Chondrocyte (in vitro differentiated cells): ENCODE data around the gene ADD3. TPM values are rescaled to one million over a fixed set of nuclear protein-coding genes. Genes with fewer than 3 reads are reported as not detected.

Experiments used
- DNase-seq: peaks from one replicate; pipeline ENCODE4 v3.0.0; 2021; ENCODE audit warnings: mixed read lengths, low spot score
- H3K27ac Mint-ChIP-seq: one replicate; pipeline ENCODE4 v1.8.0; 2021; ENCODE audit warnings: mild to moderate bottlenecking, moderate library complexity, mixed read lengths; ENCODE audit not compliant: unreplicated experiment
- H3K27me3 Mint-ChIP-seq: 2 replicates; pipeline ENCODE4 v1.8.0; 2021; ENCODE audit warnings: low read depth, mixed read lengths
- H3K36me3 Mint-ChIP-seq: 2 replicates; pipeline ENCODE4 v1.8.0; 2021; ENCODE audit warnings: low read depth, mixed read lengths
- H3K4me1 Mint-ChIP-seq: 2 replicates; pipeline ENCODE4 v1.8.0; 2021; ENCODE audit warnings: low read depth, mild to moderate bottlenecking, mixed read lengths
- H3K4me3 Mint-ChIP-seq: one replicate; pipeline ENCODE4 v1.8.0; 2021; ENCODE audit warnings: mild to moderate bottlenecking, moderate library complexity, mixed read lengths; ENCODE audit not compliant: unreplicated experiment
- H3K9me3 Mint-ChIP-seq: 2 replicates; pipeline ENCODE4 v1.8.0; 2021; ENCODE audit warnings: low read depth, mixed read lengths
- CTCF ChIP-seq: fragments of 200-600 bp; sonication (generic); IDR thresholded peaks from 2 replicates; pipeline ENCODE4 v1.5.0; 2021; ENCODE audit warnings: antibody characterized with exemption, mild to moderate bottlenecking, moderate library complexity
- total RNA-seq: library from RNA; stranded (reverse); gene quantifications from 3 replicates; pipeline ENCODE4 v1.2.1, GENCODE V29; 2021

The ADD3 gene
- total RNA-seq, 1 donor from 2014 or later, result 75.1 TPM

- DNase-seq, result no peak
- no peak for TF ChIP-seq CTCF
- Mint-ChIP-seq H3K9me3 (no peaks in the 10 kb centered on the region), H3K4me1 (no peaks in the 10 kb centered on the region), H3K27ac (no peak overlapping the region), H3K4me3 (no peak overlapping the region), H3K36me3 (peaks cover 9% of the 10 kb centered on the region), H3K27me3 (no peaks in the 10 kb centered on the region)
These were observed 93.8 kb downstream of the ADD3 start for GRCh38 chr10:110101464-110102144.

GRCh38 chr10:110103921-110104461, 96.2 kb downstream of the ADD3 start:
- no peaks in the 10 kb centered on the region for H3K9me3 Mint-ChIP-seq
- H3K4me3 Mint-ChIP-seq, result no peak overlapping the region
- H3K27me3 Mint-ChIP-seq, result no peaks in the 10 kb centered on the region
- no peak overlapping the region for H3K27ac Mint-ChIP-seq
- H3K36me3 Mint-ChIP-seq, result peaks cover 9% of the 10 kb centered on the region
- peaks cover 7% of the 10 kb centered on the region for H3K4me1 Mint-ChIP-seq
- no peak for DNase-seq
- TF ChIP-seq CTCF, result no peak

- TF ChIP-seq CTCF, result no peak
- peaks cover 11% of the 10 kb centered on the region for H3K4me1 Mint-ChIP-seq
These were observed 98.1 kb downstream of the ADD3 start for GRCh38 chr10:110105873-110106272.

GRCh38 chr10:110107430-110107829, 99.6 kb downstream of the ADD3 start:
- H3K4me3 Mint-ChIP-seq, result no peak overlapping the region
- no peaks in the 10 kb centered on the region for H3K9me3 Mint-ChIP-seq
- no peak overlapping the region for H3K27ac Mint-ChIP-seq
- peaks cover 5% of the 10 kb centered on the region for H3K36me3 Mint-ChIP-seq
- no peaks in the 10 kb centered on the region for H3K27me3 Mint-ChIP-seq
- TF ChIP-seq CTCF, result no peak
- H3K4me1 Mint-ChIP-seq, result peaks cover 11% of the 10 kb centered on the region
- no peak for DNase-seq

More at GRCh38 chr10:110105873-110106272, 98.1 kb downstream of the ADD3 start:
- H3K36me3 Mint-ChIP-seq, result peaks cover 9% of the 10 kb centered on the region
- no peaks in the 10 kb centered on the region for H3K9me3 Mint-ChIP-seq
- no peak for DNase-seq
- H3K27ac Mint-ChIP-seq, result no peak overlapping the region
- H3K27me3 Mint-ChIP-seq, result no peaks in the 10 kb centered on the region
- no peak overlapping the region for H3K4me3 Mint-ChIP-seq

GRCh38 chr10:110107887-110108286, 100.1 kb downstream of the ADD3 start:
- DNase-seq, result no peak
- no peak for TF ChIP-seq CTCF
- Mint-ChIP-seq H3K36me3 (peaks cover 8% of the 10 kb centered on the region), H3K27ac (no peak overlapping the region), H3K4me1 (peaks cover 11% of the 10 kb centered on the region), H3K4me3 (no peak overlapping the region), H3K9me3 (no peaks in the 10 kb centered on the region), H3K27me3 (no peaks in the 10 kb centered on the region)
